Stimulated activated CD4-positive, alpha-beta T cell treated with anti-CD3 and anti-CD28 coated beads, TNF-alpha, amount 100 ng/mL, for 1 hour (primary cell): ENCODE measurements around the gene PCNX4.

Experiments
- DNase-seq, 3 donors: peaks; one replicate each; pipeline ENCODE4 v3.0.0-alpha.2; 2020; ENCODE audit warnings: low read depth in 3 of 3, low spot score in 1 of 3

The PCNX4 gene

DNA sequence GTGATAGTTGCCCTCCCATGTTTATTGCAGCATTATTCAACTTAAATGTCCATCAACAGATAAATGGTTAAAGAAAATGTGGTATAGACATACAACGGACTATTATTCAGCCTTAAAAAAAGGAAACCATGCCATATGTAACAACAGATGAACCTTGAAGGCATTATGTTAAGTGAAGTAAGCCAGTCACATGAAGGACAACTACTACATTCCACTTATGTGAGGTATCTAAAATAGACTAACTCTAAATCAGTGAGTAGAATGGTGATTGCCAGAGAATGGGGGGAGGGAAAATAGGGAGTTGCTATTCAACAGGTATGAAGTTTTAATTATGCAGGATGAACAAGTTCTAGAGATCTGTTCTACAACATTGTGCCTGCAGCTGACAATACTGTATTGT lies 10.1 kb downstream of the PCNX4 start:
- no peak for DNase-seq

DNA sequence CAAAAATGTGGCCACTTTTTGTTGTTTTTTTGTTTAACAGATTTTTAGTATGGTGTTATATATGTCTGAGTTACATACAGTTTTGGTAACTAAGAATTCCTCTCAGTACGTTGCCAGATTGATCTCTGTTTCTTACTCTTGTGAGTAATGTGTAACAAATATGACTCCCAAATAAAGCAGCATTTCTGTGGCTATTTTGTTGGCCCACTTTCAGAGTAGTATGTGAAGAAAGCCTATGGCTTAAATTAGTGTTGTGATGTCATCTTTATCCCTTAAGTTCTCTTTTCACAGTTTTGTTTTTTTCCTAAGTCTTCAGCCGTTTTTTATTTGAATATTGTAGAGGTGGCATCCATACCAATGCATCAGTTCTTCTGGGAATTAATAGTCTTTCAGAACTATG lies 10.7 kb downstream of the PCNX4 start:
- no peak for DNase-seq

DNA sequence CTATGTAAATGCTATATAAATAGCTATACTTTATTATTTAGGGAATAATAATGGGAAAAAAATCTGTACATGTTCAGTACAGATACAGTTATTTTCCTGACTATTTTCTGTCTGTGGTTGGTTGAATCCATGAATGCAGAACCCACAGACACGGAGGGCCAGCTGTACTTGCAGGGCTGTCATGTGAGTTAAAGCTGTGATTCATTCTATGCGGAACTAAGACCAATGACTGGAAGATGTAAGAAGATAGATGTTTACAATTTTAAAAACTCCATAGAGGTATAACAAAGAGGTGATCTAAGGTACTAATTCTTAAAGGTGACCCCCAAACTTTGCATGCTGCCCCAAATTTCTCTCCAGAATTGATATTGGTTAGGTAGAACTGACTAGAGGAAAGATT lies 14.6 kb downstream of the PCNX4 start:
- DNase-seq, result no peak

DNA sequence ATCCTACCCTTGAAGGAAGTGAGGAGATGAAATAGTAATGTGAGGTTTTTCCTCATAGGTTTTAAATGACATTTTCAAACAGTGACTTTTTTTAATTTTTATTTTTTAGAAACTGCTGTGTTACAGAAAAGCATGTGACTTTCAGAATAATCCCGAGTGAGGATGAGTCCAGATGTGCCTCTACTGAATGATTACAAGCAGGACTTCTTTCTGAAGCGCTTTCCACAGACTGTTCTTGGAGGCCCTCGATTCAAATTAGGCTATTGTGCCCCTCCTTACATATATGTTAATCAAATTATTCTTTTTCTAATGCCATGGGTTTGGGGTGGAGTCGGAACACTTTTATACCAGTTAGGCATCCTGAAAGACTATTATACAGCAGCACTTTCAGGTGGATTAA lies 15.8 kb downstream of the PCNX4 start:
- DNase-seq, result no peak

DNA sequence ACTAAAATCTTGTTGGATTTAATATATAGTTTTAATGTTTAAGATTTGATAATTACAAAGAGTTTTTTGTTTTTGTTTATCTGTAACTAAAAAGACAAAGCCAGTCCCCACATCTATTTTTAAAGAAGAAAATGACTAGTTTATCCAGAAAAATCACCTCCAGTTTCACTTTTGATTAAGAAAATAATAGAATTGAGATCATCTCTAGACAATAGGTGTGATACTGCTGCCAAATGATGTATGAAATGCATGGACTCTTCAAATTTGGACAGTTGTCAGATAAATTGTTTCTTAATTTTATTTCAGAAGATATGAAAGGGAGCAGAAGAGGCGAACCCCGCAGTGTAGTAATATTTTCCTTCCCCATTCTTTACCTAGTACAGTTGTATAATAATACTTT lies 20.0 kb downstream of the PCNX4 start:
- DNase-seq, result no peak

DNA sequence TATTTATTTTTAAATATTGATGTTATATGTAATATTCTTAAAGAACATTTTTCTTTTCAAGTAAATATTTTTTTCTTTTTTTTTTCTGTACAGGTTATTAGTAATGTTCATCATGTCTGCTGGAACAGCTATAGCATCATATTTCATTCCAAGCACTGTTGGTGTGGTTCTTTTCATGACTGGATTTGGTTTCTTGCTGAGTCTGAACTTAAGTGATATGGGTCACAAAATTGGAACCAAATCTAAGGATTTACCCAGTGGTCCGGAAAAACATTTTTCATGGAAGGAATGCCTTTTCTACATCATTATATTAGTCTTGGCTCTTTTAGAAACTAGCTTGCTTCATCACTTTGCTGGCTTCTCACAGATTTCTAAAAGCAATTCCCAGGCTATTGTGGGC lies 23.2 kb downstream of the PCNX4 start:
- no peak for DNase-seq

DNA sequence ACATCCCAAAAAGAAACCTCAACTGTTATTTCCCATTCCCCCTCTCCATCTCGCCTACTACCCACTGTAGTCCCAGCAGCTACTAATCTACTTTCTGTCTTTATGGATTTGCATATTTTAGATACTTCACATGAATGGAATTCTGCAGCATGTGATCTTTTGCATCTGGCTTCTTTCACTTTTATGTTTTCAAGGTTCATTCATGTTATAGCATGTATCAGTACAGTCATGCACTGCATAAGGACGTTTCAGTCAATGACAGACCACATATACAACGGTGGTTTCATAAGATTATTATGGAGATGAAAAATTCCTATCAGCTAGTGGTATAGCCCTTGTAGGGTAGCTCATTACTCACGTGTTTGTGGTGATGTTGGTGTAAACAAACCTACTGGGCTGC lies 24.5 kb downstream of the PCNX4 start:
- no peak for DNase-seq

DNA sequence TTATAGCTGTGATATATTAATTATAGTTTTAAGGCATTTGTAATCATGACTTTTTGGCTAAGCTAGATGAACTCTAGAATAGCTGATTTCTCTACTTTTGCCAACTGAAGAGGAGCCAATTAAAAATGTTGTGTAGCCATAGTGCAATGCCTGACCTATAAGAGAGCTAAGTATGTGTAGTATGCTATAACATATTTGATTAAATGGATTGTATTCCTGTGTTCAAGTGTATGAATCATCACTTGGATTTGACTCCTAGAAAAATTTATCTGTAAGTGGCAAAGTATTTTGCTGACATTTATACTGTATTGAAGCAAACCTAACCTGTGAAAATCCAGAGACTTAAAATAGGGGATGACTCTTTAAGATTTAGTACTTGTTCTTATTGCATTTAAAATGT lies 34.2 kb downstream of the PCNX4 start:
- DNase-seq, result no peak

DNA sequence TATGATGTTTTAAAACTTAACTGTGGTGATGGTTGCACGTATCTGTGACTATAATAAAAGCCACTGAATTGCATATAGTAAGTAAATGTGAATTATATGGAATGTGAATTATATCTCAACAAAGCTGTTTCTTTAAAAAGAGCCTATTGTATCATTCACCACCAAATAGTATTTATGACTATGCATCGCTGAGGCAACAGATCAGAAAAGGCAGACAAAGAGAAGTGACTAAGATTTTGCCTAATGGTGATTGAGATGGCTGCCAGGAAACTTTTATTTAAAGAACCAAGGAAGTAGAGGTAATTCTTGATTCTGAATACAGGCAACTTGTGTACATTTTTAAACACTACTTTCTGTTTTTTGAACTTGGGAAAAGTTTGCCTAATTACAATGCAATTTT lies 41.8 kb downstream of the PCNX4 start:
- DNase-seq, result no peak

DNA sequence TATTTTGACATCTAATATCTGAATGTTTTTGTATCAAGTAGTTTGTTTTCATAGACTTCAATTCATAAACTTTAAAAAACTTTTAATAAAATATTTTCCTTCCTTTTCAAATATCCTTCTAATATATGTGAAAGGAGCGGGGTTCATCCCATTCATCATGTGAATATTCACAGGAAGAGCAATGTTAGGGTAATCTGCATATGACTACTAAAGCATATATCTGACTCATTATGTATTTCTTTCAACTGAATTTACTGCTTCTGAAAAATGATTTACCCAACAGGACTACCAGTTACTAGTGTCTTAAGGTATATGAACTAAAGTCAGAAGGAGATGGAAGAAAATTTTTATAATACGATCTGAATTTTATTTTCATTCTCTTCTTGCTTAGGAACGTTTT lies 43.0 kb downstream of the PCNX4 start:
- no peak for DNase-seq

DNA sequence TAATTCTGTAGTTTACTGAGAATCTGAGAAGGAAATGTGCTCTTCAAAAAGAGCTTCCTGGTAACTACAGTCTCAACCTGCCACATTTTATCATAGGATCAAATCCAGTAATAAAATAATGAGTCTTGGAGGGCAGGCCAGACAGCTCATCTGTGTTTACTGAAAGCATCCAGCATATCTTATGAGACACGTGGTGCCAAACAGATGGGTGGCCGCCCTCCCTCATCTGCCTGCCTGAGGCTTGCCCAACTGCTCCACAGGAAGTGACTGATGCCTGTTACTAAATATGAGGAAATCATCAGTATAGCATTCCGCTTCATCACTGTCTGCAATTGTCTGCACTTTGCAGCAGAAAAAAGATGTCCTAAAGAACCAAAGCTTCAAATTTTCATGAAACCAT lies 60.0 kb downstream of the PCNX4 start:
- peak; percentile 19 to 40 (median 39) for DNase-seq

DNA sequence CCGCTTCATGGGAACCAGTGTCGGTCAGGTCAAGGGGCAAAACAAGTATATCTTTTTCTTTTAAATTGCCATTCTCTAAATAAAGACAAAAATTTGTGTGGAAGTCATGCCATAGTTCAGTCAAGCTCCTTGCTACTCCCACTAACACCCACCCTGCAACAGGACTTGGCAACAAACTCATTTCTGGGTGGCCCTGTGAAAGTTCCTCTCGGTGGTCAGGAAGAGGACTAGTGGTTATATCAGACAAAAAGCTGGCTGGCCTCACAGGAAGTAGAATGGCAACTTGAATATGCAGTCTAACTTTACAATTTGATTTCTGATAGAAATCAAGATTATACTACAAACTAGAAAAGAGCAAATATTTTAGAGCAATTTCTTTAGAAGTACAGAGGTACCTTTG lies 62.3 kb downstream of the PCNX4 start:
- DNase-seq, result no peak

DNA sequence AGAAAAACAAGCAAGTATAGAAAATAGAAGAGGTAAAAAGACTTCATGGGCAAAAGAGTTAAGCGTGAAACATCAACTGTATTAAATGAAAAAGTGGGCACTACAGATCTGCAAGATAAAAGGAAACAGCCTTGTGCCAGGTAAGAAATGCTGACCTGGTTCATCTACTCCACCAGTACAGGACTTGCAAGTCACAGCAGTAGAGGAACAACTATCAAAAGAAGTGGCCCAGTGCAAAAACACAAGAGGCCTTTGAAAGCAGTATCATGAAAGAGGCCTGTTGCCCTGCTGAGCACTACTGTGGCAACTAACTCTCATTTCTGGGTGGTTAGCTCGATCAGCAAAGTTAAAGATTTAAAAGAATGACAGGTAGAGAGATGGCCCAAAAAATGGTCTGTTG lies 62.9 kb downstream of the PCNX4 start:
- no peak for DNase-seq

DNA sequence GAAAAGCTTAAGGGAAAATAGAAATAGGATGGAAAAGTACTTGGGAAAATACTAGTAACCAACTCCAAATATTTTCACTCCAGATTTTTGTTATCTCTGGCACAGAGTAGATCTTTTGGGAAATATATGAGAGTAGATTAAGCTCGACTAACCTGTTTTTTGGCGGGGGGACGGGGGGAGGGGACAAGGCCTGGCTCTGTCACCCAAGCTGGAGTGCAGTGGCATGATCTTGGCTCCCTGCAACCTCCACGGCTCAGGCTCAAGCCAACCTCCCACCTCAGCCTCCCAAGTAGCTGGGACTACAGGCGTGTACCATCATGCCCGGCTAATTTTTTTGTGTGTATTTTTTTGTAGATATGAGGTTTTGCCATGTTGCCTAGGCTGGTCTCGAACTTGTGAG lies 68.7 kb downstream of the PCNX4 start:
- no peak for DNase-seq

DNA sequence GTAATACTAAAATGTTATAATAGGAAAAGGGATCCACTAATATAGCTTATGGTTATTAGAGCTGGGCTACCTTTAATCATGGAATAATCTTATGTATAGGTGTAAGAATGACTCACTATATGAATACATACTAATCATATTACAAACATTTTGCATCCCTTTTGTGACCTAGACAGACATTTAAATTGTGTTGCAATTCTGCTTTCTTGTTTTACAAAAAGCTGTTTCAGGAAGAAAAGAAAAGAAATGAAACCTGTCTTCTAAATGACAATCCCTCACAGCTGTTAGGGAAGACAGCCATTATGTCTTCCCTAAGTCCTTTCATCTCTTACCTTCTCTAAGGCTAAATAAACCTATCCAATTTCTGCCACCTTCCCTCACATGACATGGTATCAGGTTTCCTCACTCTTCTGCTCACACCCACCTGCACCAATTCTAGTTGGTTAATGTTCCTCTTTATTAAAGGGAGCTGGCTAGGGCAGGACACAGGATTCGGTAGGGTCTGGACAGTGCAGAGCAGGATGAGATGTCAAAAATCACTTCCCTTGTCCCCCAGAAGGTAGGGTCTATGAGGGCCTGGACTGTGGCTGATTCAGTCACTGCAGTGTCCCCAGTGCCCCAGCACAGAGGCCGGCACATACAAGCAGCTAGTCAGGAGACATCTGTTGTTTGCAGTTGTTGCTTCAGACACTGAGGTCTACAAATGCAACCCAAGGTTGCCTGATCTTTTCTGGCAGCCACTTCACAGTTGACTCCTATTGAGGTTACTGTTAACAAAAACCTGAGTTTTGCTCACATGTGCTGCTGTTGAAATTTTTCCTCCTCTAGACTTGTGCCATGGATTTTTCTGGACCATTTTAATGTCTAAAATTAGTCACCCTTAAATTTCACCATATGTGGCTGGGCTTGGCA lies 69.7 kb downstream of the PCNX4 start:
- no peak for DNase-seq

DNA sequence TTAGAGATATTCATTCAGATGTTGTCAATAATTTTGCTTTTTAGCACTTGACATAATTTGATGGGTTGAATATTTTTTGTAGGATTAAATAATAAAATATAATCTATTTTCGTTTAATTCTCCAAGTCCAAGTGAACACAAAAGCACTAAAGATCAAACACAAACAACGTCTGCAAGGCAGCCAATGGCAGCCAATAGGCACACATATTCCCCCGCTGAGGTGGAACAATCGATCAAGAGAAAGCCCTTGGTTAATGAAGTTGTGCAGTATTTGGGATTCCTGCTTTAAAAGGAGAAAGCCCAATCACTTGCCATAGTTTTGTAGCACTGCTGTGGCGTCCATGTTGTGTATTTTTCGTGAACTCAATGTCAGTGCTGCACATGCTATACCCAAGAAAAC lies 72.0 kb downstream of the PCNX4 start:
- no peak for DNase-seq

DNA sequence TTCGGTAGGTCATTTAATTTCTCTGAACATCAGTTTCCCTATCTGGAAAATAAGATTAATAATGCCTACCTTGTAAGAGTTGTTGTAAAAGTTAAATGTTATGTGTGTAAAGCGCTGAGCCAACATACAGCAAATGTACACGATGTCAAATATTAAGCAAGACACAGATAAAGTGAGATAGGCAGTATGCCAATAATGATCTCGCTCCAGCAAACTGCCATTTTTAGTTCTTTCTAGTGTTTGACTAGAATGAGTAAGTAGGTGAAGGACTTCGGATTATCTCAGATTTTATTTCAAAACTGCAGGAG lies 72.6 kb downstream of the PCNX4 start:
- no peak for DNase-seq

DNA sequence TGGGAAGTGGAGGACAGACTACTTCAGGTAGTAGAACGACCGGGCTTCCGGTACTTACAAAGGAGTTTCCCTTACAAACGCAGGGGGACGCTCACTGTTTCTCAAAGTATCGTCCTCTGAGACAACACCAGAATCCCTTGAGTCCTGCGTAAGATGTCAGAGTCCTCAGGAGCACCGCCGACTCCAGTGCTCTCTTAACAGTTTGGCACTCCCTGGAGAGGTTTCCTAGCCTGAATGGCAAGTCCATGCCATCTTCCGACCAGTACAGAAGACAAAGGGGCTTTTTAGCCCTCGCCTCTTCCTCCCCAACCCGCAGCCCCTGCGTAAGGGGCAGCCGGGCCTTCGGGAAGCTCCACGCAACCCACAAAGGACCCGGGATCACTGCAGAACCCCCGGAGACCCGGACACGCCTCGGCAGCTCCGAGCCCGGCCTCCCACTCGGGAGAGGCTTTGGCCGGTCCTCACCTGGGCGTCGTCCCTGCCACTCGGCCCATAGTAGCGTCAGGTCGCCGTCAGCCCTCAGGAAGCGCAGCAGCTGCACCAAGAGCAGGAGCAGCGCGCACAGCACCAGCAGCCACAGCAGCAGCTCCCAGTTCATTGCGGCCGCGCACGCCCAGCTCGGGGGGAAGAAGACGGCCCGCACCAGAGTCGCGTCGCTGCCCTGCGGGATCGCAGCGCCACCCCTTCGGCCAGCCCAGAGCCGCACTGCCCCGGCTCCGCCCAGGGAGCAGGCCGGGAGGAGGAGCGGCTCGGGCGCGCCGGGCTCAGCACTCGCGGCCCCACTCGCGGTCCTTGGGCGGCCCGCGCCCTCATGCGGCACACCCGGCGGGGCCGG lies 73.2 kb downstream of the PCNX4 start, which contains the start of gene DHRS7:
TSS of gene DHRS7 (minus strand) at position 687 of the 835 bp plus-strand sequence. CDS start at position 598, 89 bp downstream.
- peak; percentile 26 to 51 (median 31) for DNase-seq

DNA sequence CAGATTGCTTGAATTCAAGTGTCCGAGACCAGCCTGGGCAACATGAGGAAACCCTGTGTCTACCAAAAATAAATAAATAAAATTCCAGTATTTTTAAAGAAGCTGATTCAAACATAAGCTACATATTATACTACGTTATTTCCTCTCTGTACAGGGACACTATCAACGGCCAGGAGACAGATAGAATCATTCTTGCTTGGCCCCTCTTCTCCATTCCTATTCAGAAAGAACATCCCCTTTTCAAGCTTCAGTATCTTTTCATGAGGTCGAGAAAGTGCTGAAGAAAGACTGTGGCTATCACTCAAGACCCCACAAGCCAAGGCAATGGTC lies 73.8 kb downstream of the PCNX4 start:
- DNase-seq, result no peak

DNA sequence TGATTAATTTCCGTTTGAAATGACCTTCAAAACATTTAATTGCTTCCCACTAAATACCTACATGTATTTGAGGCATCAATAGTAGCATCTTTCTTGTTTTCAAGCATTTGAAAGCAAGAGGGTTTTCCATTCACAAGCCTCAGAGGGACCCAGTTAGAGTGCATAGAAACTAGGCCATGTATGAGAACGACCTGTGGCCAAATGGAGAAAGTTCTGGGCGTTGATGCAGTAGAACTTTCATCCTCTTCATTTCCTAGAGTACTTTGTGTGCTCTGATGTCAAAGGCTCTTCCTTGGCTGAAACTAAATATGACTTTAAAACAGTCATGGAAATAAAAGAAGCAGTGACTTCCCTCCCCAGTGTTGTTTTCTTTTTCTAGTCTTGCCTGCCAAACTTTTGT lies 74.4 kb downstream of the PCNX4 start:
- no peak for DNase-seq

DNA sequence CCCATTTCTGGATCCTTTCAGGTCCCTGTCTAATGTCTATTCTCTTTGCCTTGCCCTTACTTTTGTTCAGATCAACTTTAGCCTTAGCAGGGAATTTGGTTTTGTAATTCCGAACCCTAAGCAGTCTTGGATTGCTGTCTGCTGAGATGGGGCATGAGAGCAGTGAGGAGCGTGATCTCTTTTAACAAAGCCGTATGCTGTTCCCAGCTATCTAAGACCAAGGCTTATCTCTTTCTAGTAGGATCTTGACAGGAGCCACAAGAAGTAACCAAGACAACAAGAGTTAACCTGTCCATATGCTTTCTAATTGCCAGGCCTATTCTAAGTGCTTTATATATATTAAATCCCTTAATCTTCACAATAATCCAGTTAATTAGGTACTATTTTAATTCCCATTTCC lies 78.0 kb downstream of the PCNX4 start:
- no peak for DNase-seq

DNA sequence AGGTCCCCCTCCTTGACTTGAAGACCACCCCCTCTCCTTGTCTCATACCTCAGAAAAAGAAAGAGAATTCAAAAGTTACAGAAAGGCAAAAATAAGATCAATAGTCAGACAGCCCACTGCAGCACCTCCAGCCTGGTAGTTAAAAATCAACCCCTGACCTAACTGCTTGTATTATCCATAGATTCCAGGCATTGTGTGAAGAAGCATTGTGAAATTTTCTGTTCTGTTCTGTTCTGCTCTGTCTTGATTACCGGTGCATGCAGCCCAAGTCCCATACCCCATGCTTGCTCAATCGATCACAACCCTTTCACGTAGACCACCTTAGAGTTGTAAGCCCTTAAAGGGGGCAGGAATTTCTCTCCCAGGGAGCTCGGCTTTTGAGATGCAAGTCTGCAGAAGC lies 79.2 kb downstream of the PCNX4 start:
- no peak for DNase-seq

DNA sequence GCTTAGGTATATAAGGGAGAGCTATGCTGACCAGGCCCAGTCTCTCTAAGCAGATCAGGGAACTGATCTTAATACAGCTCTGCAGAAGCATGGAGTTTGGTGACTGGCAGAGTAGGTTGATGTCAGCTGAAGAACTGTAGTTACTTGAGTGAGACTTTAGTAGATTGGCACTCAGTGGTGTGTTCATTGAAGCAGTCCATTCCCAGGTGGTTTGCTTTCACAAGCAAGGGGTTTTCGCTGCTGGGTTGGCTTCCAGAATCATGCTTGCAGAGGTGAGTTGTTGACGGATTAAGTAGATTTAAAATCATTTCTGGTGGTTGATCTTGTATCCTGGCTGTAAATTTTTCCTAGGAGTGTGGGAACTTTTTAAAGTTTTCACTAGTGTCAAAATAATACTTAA lies 80.0 kb downstream of the PCNX4 start:
- no peak for DNase-seq
